BLaER1 (cell line): ENCODE data around the gene ORC1.

Experiments used
- H3K27ac ChIP-seq: shearing (Covaris generic); formaldehyde crosslinking; 2 replicates; pipeline ENCODE4 v1.8.1; 2022
- H3K27me3 ChIP-seq: shearing (Covaris generic); formaldehyde crosslinking; 2 replicates; pipeline ENCODE4 v1.8.1; 2022
- H3K36me3 ChIP-seq: shearing (Covaris generic); formaldehyde crosslinking; 2 replicates; pipeline ENCODE4 v1.8.1; 2022
- H3K4me1 ChIP-seq: shearing (Covaris generic); formaldehyde crosslinking; 2 replicates; pipeline ENCODE4 v1.8.1; 2022
- H3K4me2 ChIP-seq: shearing (Covaris generic); formaldehyde crosslinking; 2 replicates; pipeline ENCODE4 v1.8.1; 2022
- H3K4me3 ChIP-seq: shearing (Covaris generic); formaldehyde crosslinking; 2 replicates; pipeline ENCODE4 v1.8.1; 2022
- H3K9ac ChIP-seq: shearing (Covaris generic); formaldehyde crosslinking; 2 replicates; pipeline ENCODE4 v1.8.1; 2022
- H3K9me3 ChIP-seq: shearing (Covaris generic); formaldehyde crosslinking; 2 replicates; pipeline ENCODE4 v1.8.1; 2022
- H4K20me1 ChIP-seq: shearing (Covaris generic); formaldehyde crosslinking; 2 replicates; pipeline ENCODE4 v1.8.1; 2022
- Cebpa-rat ChIP-seq: shearing (Covaris generic); IDR thresholded peaks from 2 replicates; pipeline ENCODE4 v1.8.1; 2022

Gene ORC1

GRCh38 chr1:52404116-52404974 is at the start of gene ORC1, which contains the start of gene PRPF38A:
TSS of gene ORC1 (minus strand) at chr1:52404423. CDS start at chr1:52402223, 2,200 bp downstream.
TSS of gene PRPF38A (plus strand) at chr1:52404602. CDS start at chr1:52404750, 148 bp downstream.
- H4K20me1 ChIP-seq: peaks cover 17% of the 10 kb centered on the region; the same call in 1 of the 2 replicates
- peak; percentile 98 for TF ChIP-seq Cebpa-rat
- peaks cover 68% of the 10 kb centered on the region for H3K36me3 ChIP-seq
- H3K4me3 ChIP-seq: peak within 1 kb of the TSS; percentile 84
- peaks cover 37% of the 10 kb centered on the region for H3K4me1 ChIP-seq
- H3K4me2 ChIP-seq: peak within 1 kb of the TSS; percentile 90
- H3K27me3 ChIP-seq: no peaks in the 10 kb centered on the region
- H3K9ac ChIP-seq: peak within 1 kb of the TSS; percentile 95
- no peaks in the 10 kb centered on the region for H3K9me3 ChIP-seq
- peak within 1 kb of the TSS; percentile 94 for H3K27ac ChIP-seq

- no peaks in the 10 kb centered on the region for H3K27me3 ChIP-seq
- no peaks in the 10 kb centered on the region for H3K9me3 ChIP-seq
- H3K9ac ChIP-seq: no peak overlapping the region
- TF ChIP-seq Cebpa-rat: no peak
- H3K4me3 ChIP-seq: no peak overlapping the region
- peaks cover 84% of the 10 kb centered on the region for H3K36me3 ChIP-seq
- no peaks in the 10 kb centered on the region; the same call in 1 of the 2 replicates for H4K20me1 ChIP-seq
- H3K4me1 ChIP-seq: no peaks in the 10 kb centered on the region
- H3K4me2 ChIP-seq: no peak overlapping the region
- H3K27ac ChIP-seq: no peak overlapping the region
These were observed 40.2 kb upstream of the ORC1 start for GRCh38 chr1:52444463-52444862.

DNA sequence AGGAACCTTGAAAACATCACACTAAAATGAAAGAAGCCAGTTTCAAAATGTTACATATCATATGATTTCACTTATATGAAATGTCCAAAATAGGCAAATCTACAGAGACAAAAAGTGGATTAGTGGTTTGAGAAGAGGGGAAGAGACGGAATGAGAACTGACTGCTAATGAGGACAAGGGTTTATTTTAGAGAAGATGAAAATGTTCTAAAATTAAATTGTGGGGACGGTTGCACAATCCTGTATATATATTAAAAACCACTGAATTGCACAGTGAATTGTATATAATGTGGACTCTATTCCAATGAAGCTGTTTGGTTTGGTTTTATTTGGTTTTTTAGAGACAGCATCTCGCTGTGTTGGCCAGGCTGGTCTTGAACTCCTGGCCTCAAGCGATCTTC is 35.8 kb upstream of the ORC1 start:
- H3K27me3 ChIP-seq: no peaks in the 10 kb centered on the region
- peaks cover 95% of the 10 kb centered on the region for H3K36me3 ChIP-seq
- H3K9ac ChIP-seq: no peak overlapping the region
- H3K4me3 ChIP-seq: no peak overlapping the region
- H4K20me1 ChIP-seq: no peaks in the 10 kb centered on the region
- no peak overlapping the region for H3K27ac ChIP-seq
- TF ChIP-seq Cebpa-rat: no peak
- H3K9me3 ChIP-seq: no peaks in the 10 kb centered on the region
- no peak overlapping the region for H3K4me2 ChIP-seq
- no peaks in the 10 kb centered on the region for H3K4me1 ChIP-seq

GRCh38 chr1:52436817-52437216 is 32.6 kb upstream of the ORC1 start:
- no peaks in the 10 kb centered on the region for H3K27me3 ChIP-seq
- no peak for TF ChIP-seq Cebpa-rat

GRCh38 chr1:52435650-52436049 is 31.4 kb upstream of the ORC1 start:
- H3K27ac ChIP-seq: no peak overlapping the region

More at GRCh38 chr1:52436817-52437216, 32.6 kb upstream of the ORC1 start:
- H3K4me1 ChIP-seq: no peaks in the 10 kb centered on the region
- H3K9me3 ChIP-seq: no peaks in the 10 kb centered on the region
- peaks cover 96% of the 10 kb centered on the region for H3K36me3 ChIP-seq
- H3K27ac ChIP-seq: no peak overlapping the region
- H3K9ac ChIP-seq: no peak overlapping the region
- no peak overlapping the region for H3K4me3 ChIP-seq
- H3K4me2 ChIP-seq: no peak overlapping the region
- no peaks in the 10 kb centered on the region for H4K20me1 ChIP-seq

DNA sequence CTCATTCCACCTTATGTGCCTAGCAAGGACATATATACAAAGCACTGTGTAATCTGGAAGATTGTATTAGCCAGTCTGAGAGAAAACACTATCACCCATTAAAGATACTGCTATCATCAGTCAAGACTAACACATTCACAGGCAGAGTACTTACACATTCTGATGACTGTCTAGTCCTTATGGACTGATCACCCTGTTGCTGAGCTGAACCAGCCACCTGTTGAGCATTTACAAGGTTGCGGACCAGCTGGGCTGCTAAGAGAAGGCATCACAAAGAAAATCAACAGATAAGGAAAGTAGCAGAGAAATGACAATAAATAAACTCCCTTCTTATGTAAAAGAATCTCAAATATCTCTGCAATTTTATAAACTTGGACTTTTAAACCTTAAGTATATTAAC is 31.0 kb upstream of the ORC1 start:
- Histone ChIP-seq H3K27me3 (no peaks in the 10 kb centered on the region), H3K36me3 (peaks cover 97% of the 10 kb centered on the region), H3K9me3 (no peaks in the 10 kb centered on the region), H4K20me1 (no peaks in the 10 kb centered on the region), H3K4me3 (no peak overlapping the region), H3K4me1 (no peaks in the 10 kb centered on the region), H3K27ac (no peak overlapping the region), H3K4me2 (no peak overlapping the region), H3K9ac (no peak overlapping the region)
- TF ChIP-seq Cebpa-rat: no peak

More at GRCh38 chr1:52435650-52436049, 31.4 kb upstream of the ORC1 start:
- H3K27me3 ChIP-seq: no peaks in the 10 kb centered on the region
- no peaks in the 10 kb centered on the region for H4K20me1 ChIP-seq
- H3K4me2 ChIP-seq: no peak overlapping the region
- H3K4me3 ChIP-seq: no peak overlapping the region
- H3K9ac ChIP-seq: no peak overlapping the region
- peaks cover 97% of the 10 kb centered on the region for H3K36me3 ChIP-seq
- no peaks in the 10 kb centered on the region for H3K9me3 ChIP-seq
- TF ChIP-seq Cebpa-rat: no peak
- no peaks in the 10 kb centered on the region for H3K4me1 ChIP-seq

DNA sequence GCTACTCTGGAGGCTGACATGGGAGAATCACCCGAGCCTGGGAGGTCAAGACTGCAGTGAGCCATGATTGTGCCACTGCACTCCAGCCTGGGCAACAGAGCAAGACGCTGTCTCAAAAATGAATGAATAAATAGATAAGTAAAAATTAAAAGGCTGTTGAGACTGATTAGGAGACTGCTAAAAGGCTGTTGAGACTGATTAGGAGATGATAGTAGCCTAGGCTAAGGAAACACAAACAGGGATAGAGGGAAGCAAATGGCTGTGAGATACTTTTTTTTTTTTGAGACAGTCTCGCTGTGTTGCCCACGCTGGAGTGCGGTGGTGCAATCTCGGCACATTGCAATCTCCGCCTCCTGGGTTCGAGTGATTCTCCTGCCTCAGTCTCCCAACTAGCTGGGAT is 28.6 kb upstream of the ORC1 start:
- H3K36me3 ChIP-seq: peaks cover 98% of the 10 kb centered on the region
- TF ChIP-seq Cebpa-rat: no peak
- no peaks in the 10 kb centered on the region; the same call in 1 of the 2 replicates for H4K20me1 ChIP-seq
- no peaks in the 10 kb centered on the region for H3K4me1 ChIP-seq
- no peak overlapping the region for H3K9ac ChIP-seq
- H3K9me3 ChIP-seq: no peaks in the 10 kb centered on the region
- no peak overlapping the region for H3K27ac ChIP-seq
- no peak overlapping the region for H3K4me2 ChIP-seq
- H3K4me3 ChIP-seq: no peak overlapping the region
- H3K27me3 ChIP-seq: no peaks in the 10 kb centered on the region

DNA sequence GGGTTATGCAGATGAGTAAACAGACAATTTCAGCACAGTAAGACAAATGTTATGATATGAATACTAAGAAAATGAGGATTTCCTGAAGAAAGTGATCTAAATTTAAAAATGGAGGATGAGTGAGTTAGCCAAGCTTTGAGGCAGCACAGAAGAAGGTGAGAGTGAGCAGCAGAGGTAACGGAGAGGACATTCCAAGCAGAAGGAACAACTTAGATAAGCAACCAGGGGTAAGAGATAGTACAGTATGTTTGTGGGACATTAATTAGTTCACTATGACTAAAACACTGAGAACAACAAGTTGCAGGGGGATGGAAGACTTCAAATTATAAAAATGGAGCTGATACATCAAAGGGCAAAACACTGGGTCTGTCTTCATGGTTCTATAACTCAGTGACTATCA is 22.9 kb upstream of the ORC1 start:
- Histone ChIP-seq H3K4me1 (peaks cover 17% of the 10 kb centered on the region), H3K9ac (no peak overlapping the region), H3K9me3 (no peaks in the 10 kb centered on the region), H3K36me3 (peaks cover 82% of the 10 kb centered on the region), H4K20me1 (peaks cover 24% of the 10 kb centered on the region; the same call in 1 of the 2 replicates), H3K4me3 (no peak overlapping the region), H3K27me3 (no peaks in the 10 kb centered on the region), H3K27ac (no peak overlapping the region), H3K4me2 (no peak overlapping the region)
- no peak for TF ChIP-seq Cebpa-rat

- H3K9ac ChIP-seq: no peak overlapping the region
- H3K4me2 ChIP-seq: no peak overlapping the region
- H3K9me3 ChIP-seq: no peaks in the 10 kb centered on the region
- no peaks in the 10 kb centered on the region for H3K27me3 ChIP-seq
- peaks cover 17% of the 10 kb centered on the region for H3K4me1 ChIP-seq
- peaks cover 82% of the 10 kb centered on the region for H3K36me3 ChIP-seq
- TF ChIP-seq Cebpa-rat: no peak
- H4K20me1 ChIP-seq: peaks cover 24% of the 10 kb centered on the region; the same call in 1 of the 2 replicates
- H3K27ac ChIP-seq: no peak overlapping the region
- no peak overlapping the region for H3K4me3 ChIP-seq
These were observed 22.1 kb upstream of the ORC1 start for GRCh38 chr1:52426371-52426770.

DNA sequence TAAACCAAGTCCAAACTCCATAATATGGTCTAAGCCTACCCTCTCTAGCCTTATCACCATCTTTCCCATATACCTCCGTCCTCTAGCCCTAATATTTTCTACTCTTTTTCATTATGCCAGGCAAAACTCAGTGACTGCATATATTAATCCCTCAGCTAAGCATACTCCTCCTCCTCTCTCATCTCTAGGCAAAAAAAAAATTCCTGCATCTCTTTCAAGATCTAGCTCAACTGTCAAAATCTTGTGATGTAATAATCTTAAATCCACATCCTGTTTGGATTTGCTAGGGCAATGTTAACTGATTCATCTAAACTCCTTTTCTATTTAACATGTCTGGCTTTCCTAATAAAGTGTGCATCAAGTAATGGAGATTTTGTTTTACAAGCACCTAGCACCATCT is 20.6 kb upstream of the ORC1 start:
- Histone ChIP-seq H3K27me3 (no peaks in the 10 kb centered on the region), H3K27ac (no peak overlapping the region), H3K36me3 (peaks cover 72% of the 10 kb centered on the region), H3K9ac (no peak overlapping the region), H3K9me3 (no peaks in the 10 kb centered on the region), H3K4me1 (peaks cover 17% of the 10 kb centered on the region), H3K4me3 (no peak overlapping the region), H4K20me1 (peaks cover 24% of the 10 kb centered on the region; the same call in 1 of the 2 replicates), H3K4me2 (no peak overlapping the region)
- no peak for TF ChIP-seq Cebpa-rat
